GM12892 (cell line): ENCODE measurements around the gene FGFR2.

Source experiments
- POLR2A ChIP-seq: IDR thresholded peaks from 2 replicates; pipeline ENCODE4 v1.6.1; 2011; ENCODE audit warnings: low read depth, low read length, control low read depth
- POLR2AphosphoS5 ChIP-seq: IDR thresholded peaks from 2 replicates; pipeline ENCODE4 v1.6.1; 2011; ENCODE audit warnings: low read depth, low read length, control low read depth
- TAF1 ChIP-seq: IDR thresholded peaks from 2 replicates; pipeline ENCODE4 v1.6.1; 2011; ENCODE audit warnings: low read depth, mild to moderate bottlenecking, control low read depth, low read length, borderline replicate concordance

DNA sequence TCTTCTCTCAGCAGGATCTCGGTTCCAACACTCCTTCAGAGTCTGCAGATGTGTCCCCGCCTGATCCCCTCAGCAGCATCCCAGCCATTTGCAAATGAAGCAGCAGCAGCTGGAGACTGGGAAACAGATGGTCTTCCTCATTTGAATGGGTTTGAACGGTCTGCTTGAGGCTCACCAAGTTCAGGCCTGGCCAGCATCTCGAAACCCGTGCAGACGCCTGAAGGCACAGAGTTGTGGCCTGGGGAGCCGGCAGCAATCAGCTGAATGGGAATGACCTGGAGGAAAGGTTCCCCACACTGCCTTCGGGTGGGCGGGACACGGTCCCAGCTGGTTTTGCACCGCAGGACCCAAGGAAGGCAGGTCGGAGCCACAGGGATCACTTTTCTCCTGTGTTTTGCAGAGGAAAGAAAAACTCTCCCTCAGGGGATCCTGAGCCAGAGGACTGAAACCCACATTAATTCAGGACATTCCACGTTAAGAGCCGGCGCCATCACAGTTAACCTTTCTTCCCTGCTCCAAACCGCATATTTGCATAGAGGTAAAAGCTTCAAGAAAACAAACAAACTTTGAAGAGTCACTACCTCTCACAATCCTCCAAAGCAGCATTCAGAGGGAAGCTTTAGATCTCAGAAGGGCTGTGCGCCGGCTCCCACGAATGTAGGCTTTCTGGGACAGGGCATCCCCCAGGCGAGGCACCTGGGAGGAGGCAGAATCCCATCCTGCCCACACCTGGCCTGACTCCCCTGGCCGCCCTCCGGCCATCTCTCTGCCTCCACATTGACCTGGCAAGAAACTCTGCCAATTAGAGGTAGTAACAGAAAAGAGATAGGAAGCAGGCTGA is 17.7 kb downstream of the FGFR2 start:
- TF ChIP-seq POLR2AphosphoS5 (no peak), POLR2A (no peak), TAF1 (no peak)
